ENCODE results near the gene NHERF2. TPM values are rescaled to one million over a fixed set of nuclear protein-coding genes. Genes with fewer than 3 reads are reported as not detected.

NHERF2 gene
- total RNA-seq, 5 donors from 2014 or later (not counting 1 experiment from before 2014, with no cell fraction given): 2.9 to 6.8 (median 5.8) TPM

DNA sequence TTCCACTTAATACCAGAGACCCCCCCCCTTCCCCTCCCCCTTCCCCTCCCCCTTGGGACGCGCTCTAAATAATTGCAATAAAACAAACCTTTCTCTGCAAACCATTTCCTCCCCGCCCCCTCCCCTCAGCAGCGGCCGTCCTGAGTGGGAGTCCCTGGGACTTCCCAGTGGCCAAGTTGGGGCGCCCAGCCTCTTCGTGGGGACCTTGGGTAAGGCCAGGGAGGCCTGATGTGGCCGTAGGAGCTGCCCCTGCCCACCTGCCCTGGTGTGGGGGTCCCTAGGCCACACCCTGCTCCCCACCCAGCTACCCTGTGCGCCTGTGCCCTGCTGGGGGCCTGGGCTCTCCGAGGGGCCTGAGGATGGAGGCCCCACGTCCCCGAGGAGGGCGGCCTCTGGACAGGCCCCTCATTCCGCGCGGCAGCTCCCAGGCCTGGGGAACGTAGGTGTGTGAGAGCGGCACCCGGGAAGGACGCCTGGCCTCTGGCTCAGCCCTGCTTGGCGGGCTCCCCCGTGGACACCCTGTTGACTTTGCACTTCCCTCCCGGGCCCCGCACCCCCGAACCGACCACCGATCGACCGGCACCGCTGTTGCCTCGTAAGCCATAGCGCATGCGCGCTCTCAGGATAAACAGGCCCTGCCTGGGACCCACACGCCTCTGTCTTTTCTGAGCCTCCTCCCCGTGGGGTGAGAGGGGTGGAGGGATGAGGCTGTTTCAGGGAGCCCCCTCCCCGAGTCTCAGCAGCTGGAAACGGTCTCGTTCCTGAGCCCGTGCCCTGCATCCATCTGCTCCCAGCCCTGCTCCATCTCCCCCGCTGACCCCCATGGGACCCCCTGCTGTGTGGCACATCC is 11.9 kb downstream of the NHERF2 start:
- peaks cover 0 to 4% of the 10 kb centered on the region in 2 experiments for H3K4me1 ChIP-seq (ENCODE audit: control insufficient read depth in 1 of 2, extremely low read depth in 1 of 2, insufficient read depth in 2 of 2, low read length in 2 of 2)
- H3K27ac ChIP-seq (ENCODE audit: low read length): no peak overlapping the region
- ATAC-seq (replicated peaks in 1 of 4): no peak
- Mint-ChIP-seq H3K4me3 (no peak overlapping the region), H3K4me1 (no peaks in the 10 kb centered on the region), H3K27me3 (no peaks in the 10 kb centered on the region), H3K36me3 (no peaks in the 10 kb centered on the region), H3K9me3 (no peaks in the 10 kb centered on the region), H3K27ac (no peak overlapping the region)
- ChIA-PET CTCF (no interaction called here), POLR2A (no interaction called here)
- peaks cover 0 to 4% of the 10 kb centered on the region in 2 experiments for H3K27me3 ChIP-seq (replicated peaks in 1 of 2; ENCODE audit: control insufficient read depth in 2 of 2, extremely low read depth in 1 of 2, insufficient read depth in 2 of 2, low read length in 1 of 2)
- WGBS (ENCODE audit: insufficient coverage): 81% methylated on average over 28 of the region's 41 CpGs
- H3K4me3 ChIP-seq (ENCODE audit: control insufficient read depth in 1 of 2, extremely low read depth in 1 of 2, low read length in 1 of 2): no peak overlapping the region
- DNase-seq: no peak
- peaks cover 0 to 2% of the 10 kb centered on the region in 2 donors for H3K36me3 ChIP-seq (ENCODE audit: control insufficient read depth in 2 of 2, extremely low read depth in 1 of 2, insufficient read depth in 1 of 2, low read length in 1 of 2)
- no peaks in the 10 kb centered on the region for H3K9me3 ChIP-seq

DNA sequence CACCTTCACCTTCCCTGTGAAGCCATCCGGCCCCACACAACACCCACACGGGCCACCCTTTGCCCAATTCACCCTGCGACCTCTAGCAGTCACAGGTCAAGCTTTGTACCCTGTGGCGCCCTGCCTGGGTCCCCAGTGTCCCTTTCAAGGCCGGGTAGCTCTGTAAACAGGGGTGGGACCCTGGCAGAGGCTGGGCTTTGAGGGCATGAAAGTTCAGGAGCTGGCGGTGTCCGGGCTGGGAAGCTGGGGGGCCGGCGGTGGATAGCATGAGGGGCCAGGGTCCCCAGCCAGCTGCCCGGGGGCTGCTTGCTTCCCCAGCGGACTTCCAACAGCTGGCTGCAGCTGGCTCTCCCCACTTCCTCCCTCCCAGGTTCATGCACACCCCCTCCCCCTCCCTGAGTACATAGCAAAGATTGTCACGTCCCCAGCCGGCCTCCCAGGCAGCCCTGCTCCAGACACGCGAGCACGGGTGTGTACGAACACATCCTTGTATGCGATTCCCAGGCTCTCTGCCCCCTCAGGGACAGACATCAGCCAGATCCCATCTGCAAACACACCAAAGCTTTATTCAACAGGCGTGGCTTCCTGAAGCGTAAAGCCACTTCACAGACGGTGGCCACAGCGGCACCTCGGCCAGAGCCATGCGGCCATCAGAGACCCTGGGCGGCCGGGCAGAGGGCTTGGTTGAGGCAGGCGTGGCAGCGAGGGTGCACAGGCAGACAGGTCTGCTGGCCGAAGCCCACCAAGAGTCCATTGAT is 12.8 kb downstream of the NHERF2 start:
- Histone ChIP-seq H3K4me1 (ENCODE audit: control insufficient read depth in 1 of 2, extremely low read depth in 1 of 2, insufficient read depth in 2 of 2, low read length in 2 of 2) (peaks cover 0 to 3% of the 10 kb centered on the region in 2 experiments), H3K36me3 (ENCODE audit: control insufficient read depth in 2 of 2, extremely low read depth in 1 of 2, insufficient read depth in 1 of 2, low read length in 1 of 2) (peaks cover 0 to 2% of the 10 kb centered on the region in 2 donors), H3K9me3 (no peaks in the 10 kb centered on the region), H3K4me3 (ENCODE audit: control insufficient read depth in 1 of 2, extremely low read depth in 1 of 2, low read length in 1 of 2) (no peak overlapping the region), H3K27ac (ENCODE audit: low read length) (no peak overlapping the region), H3K27me3 (replicated peaks in 1 of 2; ENCODE audit: control insufficient read depth in 2 of 2, extremely low read depth in 1 of 2, insufficient read depth in 2 of 2, low read length in 1 of 2) (peaks cover 0 to 4% of the 10 kb centered on the region in 2 experiments)
- H3K27ac Mint-ChIP-seq: no peak overlapping the region
- H3K36me3 Mint-ChIP-seq: no peaks in the 10 kb centered on the region
- no peaks in the 10 kb centered on the region for H3K27me3 Mint-ChIP-seq
- no peaks in the 10 kb centered on the region for H3K9me3 Mint-ChIP-seq
- ATAC-seq (replicated peaks in 1 of 4) (no peak), DNase-seq (no peak)
- ChIA-PET CTCF (interaction anchor here in 1 of 2 donors (0.5 kb wide), 1 partner anchor 492 kb away, joined by 4 read pairs; the partner anchor contains the start of gene CEMP1), POLR2A (no interaction called here)
- 84% methylated on average over 23 of the region's 29 CpGs for WGBS (ENCODE audit: insufficient coverage)
- no peak overlapping the region for H3K4me3 Mint-ChIP-seq
- no peaks in the 10 kb centered on the region for H3K4me1 Mint-ChIP-seq

DNA sequence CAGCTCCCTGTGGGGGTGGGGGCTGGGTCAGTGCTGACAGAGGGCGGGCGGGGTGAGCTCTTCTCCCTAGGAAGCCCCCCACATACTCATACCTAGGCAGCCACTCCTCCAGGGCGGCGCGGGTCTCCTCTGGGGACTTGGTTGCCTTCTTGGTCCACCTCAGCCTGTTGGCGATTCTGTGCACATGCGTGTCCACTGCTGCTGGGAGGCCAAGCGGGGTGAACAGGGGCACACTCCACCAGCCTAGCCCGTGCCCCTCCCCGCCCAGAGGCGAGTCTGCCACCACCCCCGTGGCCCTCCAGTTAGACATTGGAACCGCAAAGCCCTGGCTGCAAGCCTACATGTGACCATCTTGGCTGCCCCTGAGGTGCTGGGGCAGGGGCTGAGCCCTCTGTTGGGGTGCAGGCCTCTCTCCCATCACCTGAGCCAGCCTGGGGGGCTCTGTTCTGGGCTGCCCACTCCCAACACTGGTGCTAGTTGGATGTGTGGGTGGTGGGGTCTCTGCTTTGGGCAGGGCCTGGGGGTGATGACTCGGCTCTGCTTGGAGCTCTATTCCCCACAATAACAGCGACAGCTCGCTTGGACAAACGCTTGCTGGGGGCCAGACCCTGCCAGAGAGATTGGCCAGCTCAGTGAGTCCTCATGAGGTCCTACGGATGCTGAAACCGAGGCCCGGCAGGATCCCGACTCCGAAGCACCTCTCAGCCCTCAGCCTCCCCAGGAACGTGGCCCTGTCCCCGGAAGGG is 13.5 kb downstream of the NHERF2 start:
- 92% methylated on average over 19 of the region's 24 CpGs for WGBS (ENCODE audit: insufficient coverage)
- Histone ChIP-seq H3K9me3 (no peaks in the 10 kb centered on the region), H3K36me3 (ENCODE audit: control insufficient read depth in 2 of 2, extremely low read depth in 1 of 2, insufficient read depth in 1 of 2, low read length in 1 of 2) (peaks cover 0 to 2% of the 10 kb centered on the region in 2 donors), H3K27me3 (replicated peaks in 1 of 2; ENCODE audit: control insufficient read depth in 2 of 2, extremely low read depth in 1 of 2, insufficient read depth in 2 of 2, low read length in 1 of 2) (no peaks in the 10 kb centered on the region), H3K27ac (ENCODE audit: low read length) (no peak overlapping the region), H3K4me1 (ENCODE audit: control insufficient read depth in 1 of 2, extremely low read depth in 1 of 2, insufficient read depth in 2 of 2, low read length in 2 of 2) (peaks cover 0 to 3% of the 10 kb centered on the region in 2 experiments), H3K4me3 (ENCODE audit: control insufficient read depth in 1 of 2, extremely low read depth in 1 of 2, low read length in 1 of 2) (no peak overlapping the region)
- no peak for ATAC-seq (replicated peaks in 1 of 4)
- Mint-ChIP-seq H3K9me3 (no peaks in the 10 kb centered on the region), H3K4me1 (no peaks in the 10 kb centered on the region), H3K4me3 (no peak overlapping the region), H3K27me3 (no peaks in the 10 kb centered on the region), H3K27ac (no peak overlapping the region), H3K36me3 (no peaks in the 10 kb centered on the region)
- ChIA-PET CTCF (interaction anchor here in 1 of 2 donors (0.5 kb wide), 1 partner anchor 491 kb away, joined by 4 read pairs; the partner anchor contains the start of gene CEMP1), POLR2A (no interaction called here)
- no peak for DNase-seq

DNA sequence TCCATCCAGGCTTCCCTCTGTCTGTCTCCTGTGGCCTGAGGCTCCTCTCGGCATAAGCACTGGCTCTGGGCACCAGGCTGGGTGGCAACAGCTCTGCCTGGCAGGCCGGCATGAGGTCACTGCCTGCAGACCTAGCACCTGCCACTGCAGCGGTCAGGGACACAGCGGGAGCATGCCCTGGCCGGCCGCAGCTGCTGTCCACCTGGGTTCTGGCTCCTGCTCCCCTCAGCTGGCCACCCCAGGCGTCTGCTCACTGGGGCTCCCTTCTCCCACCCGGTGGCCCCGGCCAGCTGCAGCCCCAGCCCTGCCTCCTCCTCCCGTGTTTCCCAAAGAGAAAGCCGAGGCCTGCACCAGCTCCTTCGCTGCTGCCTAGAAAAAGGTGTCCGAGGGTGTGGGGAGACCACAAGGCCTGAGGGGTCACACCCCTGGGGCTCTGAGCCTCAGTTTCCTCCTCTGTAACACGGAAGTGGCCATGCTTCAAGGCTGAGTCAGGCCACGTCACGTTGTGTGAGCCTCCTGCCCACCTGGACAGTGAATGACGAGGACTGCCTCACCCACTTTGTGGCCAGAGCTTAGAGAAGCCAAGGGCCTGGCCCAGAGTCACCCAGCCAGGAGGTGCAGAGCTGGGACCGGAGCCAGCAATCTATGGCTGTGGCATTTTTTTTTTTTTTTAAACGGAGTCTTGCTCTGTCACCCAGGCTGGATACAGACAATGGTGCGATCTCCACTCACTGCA is 14.3 kb downstream of the NHERF2 start:
- ATAC-seq (replicated peaks in 1 of 4): no peak
- no peaks in the 10 kb centered on the region for H3K36me3 Mint-ChIP-seq
- H3K27me3 Mint-ChIP-seq: no peaks in the 10 kb centered on the region
- no peaks in the 10 kb centered on the region for H3K27me3 ChIP-seq (replicated peaks in 1 of 2; ENCODE audit: control insufficient read depth in 2 of 2, extremely low read depth in 1 of 2, insufficient read depth in 2 of 2, low read length in 1 of 2)
- no peak for DNase-seq
- no peak overlapping the region for H3K27ac Mint-ChIP-seq
- H3K4me1 ChIP-seq (ENCODE audit: control insufficient read depth in 1 of 2, extremely low read depth in 1 of 2, insufficient read depth in 2 of 2, low read length in 2 of 2): peaks cover 0 to 3% of the 10 kb centered on the region in 2 experiments
- POLR2A ChIA-PET: no interaction called here
- 93% methylated on average over 20 of the region's 20 CpGs for WGBS (ENCODE audit: insufficient coverage)
- H3K9me3 ChIP-seq: no peaks in the 10 kb centered on the region
- peaks cover 0 to 1% (median 0%) of the 10 kb centered on the region in 3 donors for H3K4me1 Mint-ChIP-seq
- no peak overlapping the region for H3K27ac ChIP-seq (ENCODE audit: low read length)
- H3K4me3 Mint-ChIP-seq: no peak overlapping the region
- CTCF ChIA-PET: no interaction called here
- H3K36me3 ChIP-seq (ENCODE audit: control insufficient read depth in 2 of 2, extremely low read depth in 1 of 2, insufficient read depth in 1 of 2, low read length in 1 of 2): peaks cover 0 to 2% of the 10 kb centered on the region in 2 donors
- H3K9me3 Mint-ChIP-seq: no peaks in the 10 kb centered on the region
- no peak overlapping the region for H3K4me3 ChIP-seq (ENCODE audit: control insufficient read depth in 1 of 2, extremely low read depth in 1 of 2, low read length in 1 of 2)

DNA sequence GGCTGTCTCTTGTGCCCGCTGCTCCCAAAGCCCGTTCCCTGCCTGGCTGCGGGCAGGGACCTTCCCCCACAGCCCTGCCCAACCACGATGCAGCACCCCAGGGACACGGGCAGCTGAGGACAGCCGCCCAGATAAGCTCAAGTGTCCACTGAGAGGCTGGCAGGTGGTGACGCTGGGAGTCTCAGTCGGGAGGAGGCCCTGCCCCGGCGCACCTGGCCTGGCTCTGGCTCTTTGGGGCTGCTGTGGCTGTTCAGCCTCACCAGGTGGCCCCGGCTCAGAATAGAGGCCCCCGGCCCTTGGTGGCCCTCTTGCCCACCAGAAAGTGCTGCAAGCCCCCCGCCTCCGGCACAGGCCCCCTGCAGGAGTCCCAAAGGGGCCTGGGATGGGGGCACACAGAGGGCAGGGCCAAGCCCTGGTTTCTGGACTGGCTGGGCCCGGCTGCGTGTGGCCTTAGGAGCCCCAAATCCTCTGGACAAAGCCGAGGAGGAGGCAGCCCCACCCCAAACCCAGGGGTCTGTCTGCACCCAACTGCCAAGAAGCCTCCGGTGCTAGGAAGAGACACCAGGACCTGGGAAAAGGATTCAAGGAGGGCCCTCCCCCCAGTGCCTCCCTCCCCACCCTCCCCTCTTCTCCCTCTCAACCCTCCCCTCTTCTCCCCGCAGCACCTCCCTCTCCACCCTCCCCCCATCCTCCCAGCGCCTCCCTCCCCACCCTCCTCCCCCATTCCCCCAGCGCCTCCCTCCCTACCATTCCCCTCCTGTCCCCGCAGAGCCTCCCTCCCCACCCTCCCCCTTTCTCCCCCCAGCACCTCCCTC is 15.7 kb downstream of the NHERF2 start:
- DNase-seq (no peak), ATAC-seq (replicated peaks in 1 of 4) (no peak)
- 91% methylated on average over 13 of the region's 22 CpGs for WGBS (ENCODE audit: insufficient coverage)
- Mint-ChIP-seq H3K27me3 (no peaks in the 10 kb centered on the region), H3K36me3 (no peaks in the 10 kb centered on the region), H3K9me3 (no peaks in the 10 kb centered on the region), H3K27ac (no peak overlapping the region), H3K4me3 (no peak overlapping the region), H3K4me1 (peaks cover 8 to 13% (median 8%) of the 10 kb centered on the region in 3 donors)
- Histone ChIP-seq H3K27ac (ENCODE audit: low read length) (no peak overlapping the region), H3K4me1 (ENCODE audit: control insufficient read depth in 1 of 2, extremely low read depth in 1 of 2, insufficient read depth in 2 of 2, low read length in 2 of 2) (peaks cover 6 to 15% of the 10 kb centered on the region in 2 experiments), H3K27me3 (replicated peaks in 1 of 2; ENCODE audit: control insufficient read depth in 2 of 2, extremely low read depth in 1 of 2, insufficient read depth in 2 of 2, low read length in 1 of 2) (no peaks in the 10 kb centered on the region), H3K9me3 (no peaks in the 10 kb centered on the region), H3K36me3 (ENCODE audit: control insufficient read depth in 2 of 2, extremely low read depth in 1 of 2, insufficient read depth in 1 of 2, low read length in 1 of 2) (peaks cover 0 to 2% of the 10 kb centered on the region in 2 donors), H3K4me3 (ENCODE audit: control insufficient read depth in 1 of 2, extremely low read depth in 1 of 2, low read length in 1 of 2) (no peak overlapping the region)
- POLR2A ChIA-PET: no interaction called here
- CTCF ChIA-PET: no interaction called here
